HK-2 (cell line): ENCODE data around the gene MTAP.

Source experiments
- DNase-seq: peaks from one replicate; pipeline ENCODE4 v3.0.0-alpha.2; 2018; ENCODE audit not compliant: unreplicated experiment

MTAP gene

GRCh38 chr9:21852754-21853153, 50.3 kb downstream of the MTAP start:
- DNase-seq = no peak

GRCh38 chr9:21853414-21853813, 51.0 kb downstream of the MTAP start:
- DNase-seq = no peak

- no peak for DNase-seq
Measured at GRCh38 chr9:21854119-21854518, 51.7 kb downstream of the MTAP start.

GRCh38 chr9:21854594-21854993, 52.2 kb downstream of the MTAP start:
- no peak for DNase-seq

- DNase-seq = no peak
Measured at GRCh38 chr9:21856301-21857094, 54.1 kb downstream of the MTAP start.

GRCh38 chr9:21862871-21863270, 60.4 kb downstream of the MTAP start:
- DNase-seq = no peak

GRCh38 chr9:21864505-21864904, 62.1 kb downstream of the MTAP start:
- DNase-seq = no peak

- DNase-seq = no peak
Measured at GRCh38 chr9:21866302-21866701, 63.9 kb downstream of the MTAP start.

- no peak for DNase-seq
Measured at GRCh38 chr9:21871256-21871975, 69.0 kb downstream of the MTAP start.

GRCh38 chr9:21872696-21873095, 70.3 kb downstream of the MTAP start:
- no peak for DNase-seq

- no peak for DNase-seq
Measured at GRCh38 chr9:21873540-21874221, 71.2 kb downstream of the MTAP start.

GRCh38 chr9:21875893-21876292, 73.5 kb downstream of the MTAP start:
- DNase-seq = no peak

GRCh38 chr9:21883642-21884041, 81.2 kb downstream of the MTAP start:
- DNase-seq = no peak

GRCh38 chr9:21889673-21890072, 87.2 kb downstream of the MTAP start:
- DNase-seq = no peak

- DNase-seq = no peak
Measured at GRCh38 chr9:21890696-21891095, 88.3 kb downstream of the MTAP start.

GRCh38 chr9:21901546-21901945, 99.1 kb downstream of the MTAP start:
- DNase-seq = no peak

GRCh38 chr9:21902136-21902535, 99.7 kb downstream of the MTAP start:
- DNase-seq = no peak

GRCh38 chr9:21903380-21903965, 101.0 kb downstream of the MTAP start:
- DNase-seq = no peak

- DNase-seq = no peak
Measured at GRCh38 chr9:21904371-21904770, 101.9 kb downstream of the MTAP start.

GRCh38 chr9:21904776-21905175, 102.3 kb downstream of the MTAP start:
- no peak for DNase-seq

GRCh38 chr9:21906213-21906612, 103.8 kb downstream of the MTAP start:
- no peak for DNase-seq

- DNase-seq = no peak
Measured at GRCh38 chr9:21906881-21907280, 104.4 kb downstream of the MTAP start.
